22Rv1 (cell line): ENCODE data around the gene NME7.
"Not testable (repeated sequence)": the region's sequence is repeated elsewhere in the genome, so short reads cannot be mapped to it uniquely, and the experiment has no call there.

Source experiments
- H3K27ac ChIP-seq: fragments of 450-650 bp; 2 replicates; pipeline ENCODE4 v1.5.1; 2017
- CTCF ChIP-seq: fragments of 450-650 bp; IDR thresholded peaks from 2 replicates; pipeline ENCODE4 v1.5.1; 2017; ENCODE audit warnings: mild to moderate bottlenecking
- ZFX ChIP-seq: fragments of 450-650 bp; IDR thresholded peaks from 2 replicates; pipeline ENCODE4 v1.6.1; 2017; ENCODE audit warnings: antibody characterized with exemption, borderline replicate concordance

The NME7 gene

DNA sequence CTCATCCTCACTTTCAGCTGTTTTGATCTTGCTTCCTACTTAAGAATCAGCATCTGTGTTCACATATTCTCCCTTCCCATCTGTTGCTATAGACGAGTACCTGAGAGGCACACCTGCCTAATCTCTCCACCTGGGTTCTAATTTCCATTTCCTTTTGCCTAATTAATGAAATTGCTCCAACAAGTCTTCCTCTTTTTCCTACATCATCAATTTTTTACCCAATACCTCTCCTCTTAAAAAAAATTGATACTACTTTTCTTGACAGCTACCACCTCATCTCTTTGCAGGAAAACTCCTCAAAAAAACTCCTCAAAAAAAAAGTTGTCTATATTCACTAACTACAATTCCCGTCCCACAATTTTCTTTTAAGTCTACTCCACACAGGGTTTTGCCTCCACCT, 71.8 kb downstream of the NME7 start:
- H3K27ac ChIP-seq: no peak overlapping the region
- TF ChIP-seq CTCF (no peak), ZFX (no peak)

DNA sequence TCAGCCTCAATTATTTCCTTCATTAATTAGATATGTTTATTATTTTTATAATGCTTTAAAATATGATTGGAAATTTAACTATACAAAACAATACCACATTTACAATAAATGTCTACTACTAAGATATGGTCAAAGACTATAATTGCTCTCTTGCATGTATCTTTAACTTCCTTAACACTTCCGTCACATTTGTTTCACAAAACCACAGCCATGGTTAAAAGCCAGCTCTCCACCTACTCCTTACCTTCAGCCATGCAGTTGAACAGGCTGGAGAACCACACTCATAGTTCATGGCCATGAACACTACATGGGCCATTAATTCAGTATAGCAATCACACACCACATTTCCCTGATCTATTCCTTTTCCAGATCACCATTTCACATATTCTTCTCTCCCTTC, 72.2 kb downstream of the NME7 start:
- TF ChIP-seq ZFX (no peak), CTCF (no peak)
- H3K27ac ChIP-seq: no peak overlapping the region

DNA sequence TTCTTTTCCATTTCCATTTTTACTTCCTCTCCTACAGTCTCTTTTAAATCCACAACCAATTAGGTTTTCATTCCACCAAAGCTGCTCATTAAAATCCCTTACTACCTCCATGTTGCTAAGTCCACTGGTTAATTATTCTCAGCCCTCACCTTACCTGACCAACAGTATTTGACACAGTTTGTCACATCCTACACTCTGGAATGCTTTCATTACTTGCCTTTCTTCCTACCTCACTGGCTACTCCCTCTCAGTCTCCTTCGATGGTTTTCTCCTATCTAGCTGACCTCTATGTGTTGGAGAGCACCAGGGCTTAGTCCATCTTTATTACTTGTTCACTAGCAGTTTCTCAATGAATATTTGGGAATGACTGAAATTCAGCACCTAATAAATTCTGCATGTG, 78.6 kb downstream of the NME7 start:
- H3K27ac ChIP-seq: no peak overlapping the region
- TF ChIP-seq ZFX (no peak), CTCF (no peak)

DNA sequence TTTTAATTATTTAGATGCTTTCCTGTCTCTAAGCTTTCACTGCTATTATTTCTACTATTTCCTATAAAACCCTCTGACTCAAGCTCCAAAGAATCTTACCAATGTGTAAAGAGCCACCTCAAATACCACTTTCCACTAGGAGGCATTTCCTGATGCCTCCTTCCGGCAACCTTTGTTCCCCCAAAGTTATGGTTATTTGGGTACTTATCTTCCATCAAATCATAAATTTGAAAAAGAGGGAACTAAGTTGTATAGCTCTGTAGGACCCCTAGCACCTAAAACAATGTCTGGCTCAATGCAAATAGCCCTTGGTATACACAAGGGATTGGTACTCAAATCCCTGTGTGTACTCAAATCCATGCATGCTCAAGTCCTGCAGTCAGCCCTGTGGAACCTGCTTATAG, 79.6 kb downstream of the NME7 start:
- no peak overlapping the region for H3K27ac ChIP-seq

DNA sequence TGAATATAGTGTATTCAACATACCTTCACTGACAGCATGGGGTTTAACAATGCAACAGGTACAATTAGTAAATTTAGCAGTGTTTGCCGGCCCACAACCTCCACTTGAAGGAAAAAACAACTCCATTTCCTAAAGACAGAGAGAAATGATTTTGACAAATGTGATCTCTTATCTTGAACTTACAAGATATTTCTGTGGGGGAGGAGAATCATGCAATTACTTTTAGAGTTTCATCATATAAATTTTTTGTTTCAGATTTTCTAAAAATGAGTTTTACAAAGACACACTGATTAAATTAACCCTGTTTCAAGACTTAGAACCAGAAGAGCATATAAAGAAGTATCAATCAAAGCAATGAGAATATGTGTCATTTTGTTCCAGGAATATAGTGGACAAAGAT, 80.3 kb downstream of the NME7 start:
- H3K27ac ChIP-seq: no peak overlapping the region
- no peak for TF ChIP-seq ZFX

More for the DNA sequence above, 79.6 kb downstream of the NME7 start:
- TF ChIP-seq CTCF (no peak), ZFX (no peak)

- H3K27ac ChIP-seq: not testable (repeated sequence)
Measured at GRCh38 chr1:169281562-169281961, 86.0 kb downstream of the NME7 start.

DNA sequence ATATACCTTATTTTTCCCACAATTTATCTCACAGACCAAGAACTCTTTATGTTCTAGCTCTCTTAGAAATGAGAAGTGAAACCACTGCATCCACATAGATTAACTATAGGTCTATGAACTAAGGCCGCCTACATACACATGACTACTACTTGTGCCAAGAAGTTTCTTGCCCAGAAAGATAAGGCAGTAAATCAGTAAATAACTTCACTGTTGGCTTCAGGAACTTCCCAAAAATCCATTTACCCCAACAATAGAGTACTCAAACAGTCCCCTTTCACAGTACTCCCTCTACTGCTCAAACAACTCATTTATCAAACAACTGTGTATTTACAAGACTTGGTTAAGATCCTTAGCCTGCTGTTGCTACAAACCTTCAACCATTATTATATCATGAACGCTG, 96.5 kb downstream of the NME7 start:
- TF ChIP-seq CTCF (no peak), ZFX (no peak)
- no peak overlapping the region for H3K27ac ChIP-seq

DNA sequence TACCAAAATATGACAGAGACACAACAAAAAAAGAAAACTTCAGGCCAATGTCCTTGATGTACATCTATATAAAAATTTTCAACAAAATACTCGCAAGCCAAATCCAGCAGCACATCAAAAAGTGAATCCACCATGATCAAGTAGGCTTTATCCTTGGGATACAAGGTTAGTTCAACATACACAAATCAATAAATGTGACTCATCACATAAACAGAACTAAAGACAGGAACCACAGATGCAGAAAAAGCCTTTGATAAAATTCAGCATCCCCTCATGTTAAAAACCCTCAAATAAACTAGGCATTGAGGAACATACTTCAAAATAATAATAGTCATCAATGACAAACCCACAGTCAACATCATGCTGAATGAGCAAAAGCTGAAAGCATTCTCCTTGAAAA, 101.5 kb downstream of the NME7 start:
- TF ChIP-seq ZFX (no peak), CTCF (no peak)
- no peak overlapping the region for H3K27ac ChIP-seq
